PC-3 (cell line): ENCODE measurements around the gene GPC2. TPM values are rescaled to one million over a fixed set of nuclear protein-coding genes. Genes with fewer than 3 reads are reported as not detected.

ENCODE experiments used
- ATAC-seq: fragments of 200-7000 bp; cut with Tn5 transposase; 2 replicates; pipeline ENCODE4 v1.9.1; 2020; ENCODE audit warnings: mild to moderate bottlenecking, moderate library complexity
- BruUV-seq: library from RNA; stranded (reverse); fragments of 400-500 nt; replicated peaks from 2 replicates; lab custom pipeline; 2021; lab: Mats Ljungman, UMichigan
- CTCF ChIA-PET: fragments of 300-600 bp; sonication (Branson Sonifier 250); formaldehyde crosslinking; loops from one replicate; lab custom pipeline; 2022; ENCODE audit warnings: antibody characterized with exemption; lab: Charles Lee
- POLR2A ChIA-PET: fragments of 300-600 bp; sonication (Branson Sonifier 250); formaldehyde crosslinking; loops from one replicate; lab custom pipeline; 2022; ENCODE audit warnings: antibody characterized with exemption; ENCODE audit not compliant: unreplicated experiment; lab: Charles Lee
- DNase-seq: peaks from one replicate; pipeline ENCODE4 v3.0.0-alpha.2; 2015
- H2AFZ ChIP-seq: fragments of 300-600 bp; sonication (generic); 2 replicates; pipeline ENCODE4 v1.6.0; 2016; ENCODE audit warnings: antibody characterized with exemption, low read length
- H3F3A ChIP-seq: fragments of 300-600 bp; sonication (generic); one replicate; pipeline ENCODE4 v1.6.0; 2017; ENCODE audit warnings: antibody characterized with exemption, low read length, control low read depth, mild to moderate bottlenecking; ENCODE audit not compliant: unreplicated experiment
- H3K27ac ChIP-seq: fragments of 300-600 bp; sonication (generic); 2 replicates; pipeline ENCODE4 v1.5.1; 2016; ENCODE audit warnings: mild to moderate bottlenecking, low read length
- H3K27me3 ChIP-seq: fragments of 300-600 bp; sonication (generic); 2 replicates; pipeline ENCODE4 v1.6.1; 2016; ENCODE audit warnings: low read length, mixed read lengths
- H3K36me3 ChIP-seq: fragments of 300-600 bp; sonication (generic); 2 replicates; pipeline ENCODE4 v1.6.1; 2016; ENCODE audit warnings: low read depth, mixed run types, low read length, mixed read lengths
- H3K4me1 ChIP-seq: fragments of 300-600 bp; sonication (generic); 2 replicates; pipeline ENCODE4 v1.5.1; 2016; ENCODE audit warnings: low read length; ENCODE audit not compliant: insufficient read depth
- H3K4me2 ChIP-seq: fragments of 300-600 bp; sonication (generic); 2 replicates; pipeline ENCODE4 v1.6.0; 2016; ENCODE audit warnings: low read length
- H3K4me3 ChIP-seq: fragments of 300-600 bp; sonication (generic); 2 replicates; pipeline ENCODE4 v1.5.1; 2016; ENCODE audit warnings: mild to moderate bottlenecking, low read length, mixed read lengths
- H3K79me2 ChIP-seq: fragments of 300-600 bp; sonication (generic); 2 replicates; pipeline ENCODE4 v1.6.1; 2017; ENCODE audit warnings: low read length, mixed read lengths
- H3K9ac ChIP-seq: fragments of 300-600 bp; sonication (generic); 2 replicates; pipeline ENCODE4 v1.6.0; 2016; ENCODE audit warnings: mild to moderate bottlenecking, low read length
- H3K9me2 ChIP-seq: fragments of 300-600 bp; sonication (generic); replicated peaks from 2 replicates; pipeline ENCODE4 v1.6.1; 2016; ENCODE audit warnings: mixed run types, low read length, mixed read lengths
- H3K9me3 ChIP-seq: fragments of 300-600 bp; sonication (generic); 2 replicates; pipeline ENCODE4 v1.6.1; 2016; ENCODE audit warnings: low read length, mixed read lengths
- H4K20me1 ChIP-seq: fragments of 300-600 bp; sonication (generic); 2 replicates; pipeline ENCODE4 v1.6.1; 2016; ENCODE audit warnings: low read length, mixed read lengths
- EZH2 ChIP-seq: fragments of 300-600 bp; sonication (generic); IDR thresholded peaks from one replicate; pipeline ENCODE4 v1.6.1; 2017; ENCODE audit warnings: antibody characterized with exemption, mild to moderate bottlenecking, low read length; ENCODE audit not compliant: unreplicated experiment
- EZH2phosphoT487 ChIP-seq: fragments of 300-600 bp; sonication (generic); IDR thresholded peaks from 2 replicates; pipeline ENCODE4 v1.6.1; 2018; ENCODE audit warnings: mild to moderate bottlenecking, antibody characterized with exemption, low read length, borderline replicate concordance
- intact Hi-C: fragments of 100-400 bp; cut with micrococcal nuclease; formaldehyde crosslinking; loops from 2 replicates; pipeline ENCODE4 v1.9.0; 2023
- total RNA-seq: library from RNA; depleted of rRNA; stranded (reverse); fragments of >200 nt; gene quantifications from 2 replicates; pipeline ENCODE4 v1.2.3, GENCODE V29; 2014
- TF ChIP-seq, protein P1 (sequence below): fragments of 300-600 bp; sonication (generic); conservative IDR thresholded peaks from 2 replicates; pipeline ENCODE4 v1.5.1; 2017; ENCODE audit warnings: antibody characterized with exemption, low read depth, mild to moderate bottlenecking, low read length

The GPC2 gene
- total RNA-seq, 1 experiment from 2014 or later, result 1.6 TPM

DNA sequence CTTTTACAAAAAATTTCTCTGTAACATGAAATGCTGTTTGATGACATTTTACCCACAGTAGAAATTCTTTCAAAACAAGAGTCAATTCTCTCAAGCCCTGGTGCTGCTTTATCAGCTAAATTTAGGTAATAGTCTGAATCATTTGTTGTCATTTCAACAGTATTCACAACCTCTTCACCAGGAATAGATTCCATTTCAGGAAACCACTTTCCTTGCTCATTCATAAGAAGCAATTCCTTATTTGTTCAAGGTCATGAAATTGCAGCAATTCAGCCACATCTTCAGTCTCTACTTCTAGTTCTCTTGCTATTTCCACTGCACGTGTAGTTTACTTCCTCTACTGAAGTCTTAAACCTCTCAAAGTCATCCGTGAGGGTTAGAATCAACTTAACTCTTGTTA lies 14.6 kb upstream of the GPC2 start:
- POLR2A ChIA-PET, result no interaction called here
- no peak for TF ChIP-seq EZH2
- no peak for TF ChIP-seq EZH2phosphoT487
- TF ChIP-seq, protein P1, sequence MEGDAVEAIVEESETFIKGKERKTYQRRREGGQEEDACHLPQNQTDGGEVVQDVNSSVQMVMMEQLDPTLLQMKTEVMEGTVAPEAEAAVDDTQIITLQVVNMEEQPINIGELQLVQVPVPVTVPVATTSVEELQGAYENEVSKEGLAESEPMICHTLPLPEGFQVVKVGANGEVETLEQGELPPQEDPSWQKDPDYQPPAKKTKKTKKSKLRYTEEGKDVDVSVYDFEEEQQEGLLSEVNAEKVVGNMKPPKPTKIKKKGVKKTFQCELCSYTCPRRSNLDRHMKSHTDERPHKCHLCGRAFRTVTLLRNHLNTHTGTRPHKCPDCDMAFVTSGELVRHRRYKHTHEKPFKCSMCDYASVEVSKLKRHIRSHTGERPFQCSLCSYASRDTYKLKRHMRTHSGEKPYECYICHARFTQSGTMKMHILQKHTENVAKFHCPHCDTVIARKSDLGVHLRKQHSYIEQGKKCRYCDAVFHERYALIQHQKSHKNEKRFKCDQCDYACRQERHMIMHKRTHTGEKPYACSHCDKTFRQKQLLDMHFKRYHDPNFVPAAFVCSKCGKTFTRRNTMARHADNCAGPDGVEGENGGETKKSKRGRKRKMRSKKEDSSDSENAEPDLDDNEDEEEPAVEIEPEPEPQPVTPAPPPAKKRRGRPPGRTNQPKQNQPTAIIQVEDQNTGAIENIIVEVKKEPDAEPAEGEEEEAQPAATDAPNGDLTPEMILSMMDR, result no peak
- H3K9me3 ChIP-seq, result no peaks in the 10 kb centered on the region
- no peak overlapping the region for H2AFZ ChIP-seq
- H3K79me2 ChIP-seq, result no peaks in the 10 kb centered on the region
- no peaks in the 10 kb centered on the region for H3K36me3 ChIP-seq
- intact Hi-C loops, result no loop called here
- no peak overlapping the region for H3K9ac ChIP-seq
- no peaks in the 10 kb centered on the region for H4K20me1 ChIP-seq
- DNase-seq (peak; percentile 13), ATAC-seq (peak; percentile 29; the same call in 1 of the 2 replicates)
- no peak overlapping the region for H3K27ac ChIP-seq
- H3K9me2 ChIP-seq, result no peaks in the 10 kb centered on the region
- no TSS peak for BruUV-seq
- H3K27me3 ChIP-seq, result no peaks in the 10 kb centered on the region
- H3K4me3 ChIP-seq, result no peak overlapping the region
- H3F3A ChIP-seq, result no peaks in the 10 kb centered on the region
- no peaks in the 10 kb centered on the region; the same call in 1 of the 2 replicates for H3K4me1 ChIP-seq
- CTCF ChIA-PET, result no interaction called here
- H3K4me2 ChIP-seq, result no peak overlapping the region

DNA sequence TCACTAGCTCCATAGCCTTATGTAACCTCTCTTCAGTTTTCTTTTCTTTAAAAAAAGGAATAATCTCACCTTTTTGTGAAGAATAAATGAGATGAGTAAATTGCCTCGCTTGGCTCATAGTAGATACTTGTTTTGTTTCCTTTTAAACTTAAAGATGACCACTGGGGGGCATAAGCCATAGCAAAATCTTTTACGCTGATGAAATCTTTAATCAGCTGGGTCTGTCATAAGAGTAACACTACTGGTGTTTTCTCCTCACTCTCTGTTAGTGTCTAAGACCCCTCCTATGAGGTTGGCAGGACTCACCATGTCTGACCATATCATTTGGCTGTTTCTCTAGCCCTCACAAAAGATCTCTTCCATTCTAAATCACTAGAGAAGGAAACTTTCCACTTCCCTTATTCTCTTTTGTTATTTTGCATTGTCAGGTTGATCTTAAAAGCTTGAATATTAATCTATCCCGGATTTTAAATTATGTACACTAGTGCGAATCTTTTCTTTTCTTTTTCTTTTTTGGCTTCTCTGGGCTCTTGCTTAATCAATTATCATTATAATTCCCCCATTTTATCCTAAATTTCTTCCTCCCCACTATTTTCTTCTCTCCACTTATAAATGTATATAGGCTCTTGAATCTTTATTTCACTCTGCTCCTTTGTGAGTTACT lies 13.0 kb upstream of the GPC2 start:
- POLR2A ChIA-PET, result interaction anchor here (0.7 kb wide), 1 partner anchor 55 kb away, joined by 3 read pairs; no protein-coding TSS in a partner anchor
- H3K4me3 ChIP-seq, result no peak overlapping the region
- no peaks in the 10 kb centered on the region; the same call in 1 of the 2 replicates for H3K4me1 ChIP-seq
- H4K20me1 ChIP-seq, result no peaks in the 10 kb centered on the region
- no peaks in the 10 kb centered on the region for H3K27me3 ChIP-seq
- no peaks in the 10 kb centered on the region for H3K79me2 ChIP-seq
- ATAC-seq (peak; percentile 81), DNase-seq (peak; percentile 55)
- TF ChIP-seq, protein P1, result peak; percentile 66
- no peak for TF ChIP-seq EZH2phosphoT487
- BruUV-seq, result no TSS peak
- no peaks in the 10 kb centered on the region for H3K9me2 ChIP-seq
- no peak overlapping the region for H3K9ac ChIP-seq
- intact Hi-C loops, result no loop called here
- no peaks in the 10 kb centered on the region for H3K9me3 ChIP-seq
- CTCF ChIA-PET, result interaction anchor here (0.8 kb wide), 1 partner anchor 22 kb away, joined by 4 read pairs; the partner anchor contains the start of gene GAL3ST4
- no peak overlapping the region for H3K4me2 ChIP-seq
- H3K36me3 ChIP-seq, result no peaks in the 10 kb centered on the region
- no peaks in the 10 kb centered on the region for H3F3A ChIP-seq
- no peak overlapping the region for H3K27ac ChIP-seq
- H2AFZ ChIP-seq, result no peak overlapping the region

DNA sequence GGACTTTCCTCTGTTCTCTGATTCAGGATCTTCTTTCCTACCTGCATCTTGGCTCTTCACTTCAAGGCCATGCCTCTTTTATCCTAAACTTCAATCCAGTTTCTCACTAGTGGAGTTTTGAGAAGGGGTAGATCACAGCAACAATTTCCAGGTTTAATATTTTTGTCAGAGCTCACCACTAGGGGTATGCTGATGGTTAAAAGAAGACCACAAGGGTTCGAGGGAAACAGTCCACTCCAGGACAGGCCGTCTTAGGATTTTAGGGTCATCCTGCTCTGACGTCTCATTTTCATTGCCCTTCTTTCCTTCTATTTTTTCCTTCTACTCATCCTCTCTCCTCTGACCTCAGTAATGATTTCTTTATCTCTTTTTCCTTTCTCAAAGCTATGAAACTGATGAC lies 11.9 kb upstream of the GPC2 start:
- Histone ChIP-seq H3K27me3 (no peaks in the 10 kb centered on the region), H4K20me1 (no peaks in the 10 kb centered on the region), H2AFZ (no peak overlapping the region), H3K9ac (no peak overlapping the region), H3K9me3 (no peaks in the 10 kb centered on the region), H3K4me2 (no peak overlapping the region), H3F3A (no peaks in the 10 kb centered on the region), H3K79me2 (no peaks in the 10 kb centered on the region), H3K9me2 (no peaks in the 10 kb centered on the region), H3K4me1 (no peaks in the 10 kb centered on the region; the same call in 1 of the 2 replicates), H3K4me3 (no peak overlapping the region), H3K36me3 (no peaks in the 10 kb centered on the region), H3K27ac (no peak overlapping the region)
- ChIA-PET POLR2A (interaction anchor here (0.7 kb wide), 1 partner anchor 34 kb away, joined by 5 read pairs; no protein-coding TSS in a partner anchor), CTCF (interaction anchor here (1.0 kb wide), 1 partner anchor 21 kb away, joined by 3 read pairs; the partner anchor contains the start of gene GAL3ST4)
- DNase-seq (no peak), ATAC-seq (0 out of 2 replicates have a peak, but pooled peaks have one; percentile 33)
- TF ChIP-seq EZH2phosphoT487 (no peak), EZH2 (no peak)
- TF ChIP-seq, protein P1, result 0 out of 2 replicates have a peak, but pooled peaks have one; percentile 15
- intact Hi-C loops, result no loop called here
- no TSS peak for BruUV-seq
